Activated CD4-positive, alpha-beta T cell treated with anti-CD3 and anti-CD28 coated beads, Interleukin-10, Interleukin-2, amounts not matched to agents 100 ng/mL and 50 ng/mL, durations not matched to agents 16 hours and 8 hours (primary cell): ENCODE data around the gene ERN1.

Experiments used
- DNase-seq: peaks from one replicate; pipeline ENCODE4 v3.0.0-alpha.2; 2020

Gene ERN1

GRCh38 chr17:64107500-64108236, 22.3 kb downstream of the ERN1 start:
- DNase-seq: no peak

GRCh38 chr17:64106918-64107317, 23.0 kb downstream of the ERN1 start:
- no peak for DNase-seq

DNA sequence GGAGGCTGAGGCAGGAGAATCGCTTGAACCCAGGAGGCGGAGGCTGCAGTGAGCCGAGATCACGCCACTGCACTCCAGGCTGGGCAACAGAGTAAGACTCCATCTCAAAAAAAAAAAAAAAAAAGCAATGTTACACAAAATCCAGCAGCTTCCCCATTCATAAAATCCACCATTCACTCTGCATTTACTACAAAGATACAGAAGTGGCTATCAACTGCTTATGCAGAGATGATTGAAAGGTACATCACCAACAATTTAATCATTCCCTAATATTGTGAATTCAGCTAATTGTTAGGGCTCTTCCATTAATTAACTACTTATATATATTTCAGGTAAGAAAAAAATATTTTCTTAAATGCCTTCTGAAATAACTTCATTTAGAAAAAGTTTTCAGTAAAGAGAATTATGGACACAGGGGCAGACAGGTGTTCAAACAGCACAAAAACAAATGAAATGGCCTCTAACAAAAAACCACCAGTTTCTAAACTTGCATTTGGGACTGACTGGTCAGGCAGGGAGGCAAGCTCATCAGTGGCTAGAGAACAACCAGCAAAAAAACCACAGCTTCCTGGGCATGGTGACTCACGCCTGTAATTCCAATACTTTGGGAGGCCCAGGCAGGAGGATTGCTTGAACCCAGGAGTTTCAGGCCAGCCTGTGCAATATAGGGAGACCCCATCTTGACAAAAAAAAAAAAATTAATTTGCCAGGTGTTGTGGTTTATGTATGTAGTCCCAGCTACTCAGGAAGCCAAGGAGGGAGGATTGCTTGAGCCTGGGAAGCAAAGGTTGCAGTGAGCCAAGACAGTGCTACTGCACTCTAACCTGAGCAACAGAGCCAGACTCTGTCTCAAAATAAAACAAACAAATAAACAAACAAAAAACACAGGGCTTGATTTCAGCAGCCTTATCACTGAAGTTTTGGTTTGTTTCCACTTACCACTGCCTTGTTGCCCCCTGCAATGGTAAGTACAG, 26.3 kb downstream of the ERN1 start:
- DNase-seq: peak; percentile 53

DNA sequence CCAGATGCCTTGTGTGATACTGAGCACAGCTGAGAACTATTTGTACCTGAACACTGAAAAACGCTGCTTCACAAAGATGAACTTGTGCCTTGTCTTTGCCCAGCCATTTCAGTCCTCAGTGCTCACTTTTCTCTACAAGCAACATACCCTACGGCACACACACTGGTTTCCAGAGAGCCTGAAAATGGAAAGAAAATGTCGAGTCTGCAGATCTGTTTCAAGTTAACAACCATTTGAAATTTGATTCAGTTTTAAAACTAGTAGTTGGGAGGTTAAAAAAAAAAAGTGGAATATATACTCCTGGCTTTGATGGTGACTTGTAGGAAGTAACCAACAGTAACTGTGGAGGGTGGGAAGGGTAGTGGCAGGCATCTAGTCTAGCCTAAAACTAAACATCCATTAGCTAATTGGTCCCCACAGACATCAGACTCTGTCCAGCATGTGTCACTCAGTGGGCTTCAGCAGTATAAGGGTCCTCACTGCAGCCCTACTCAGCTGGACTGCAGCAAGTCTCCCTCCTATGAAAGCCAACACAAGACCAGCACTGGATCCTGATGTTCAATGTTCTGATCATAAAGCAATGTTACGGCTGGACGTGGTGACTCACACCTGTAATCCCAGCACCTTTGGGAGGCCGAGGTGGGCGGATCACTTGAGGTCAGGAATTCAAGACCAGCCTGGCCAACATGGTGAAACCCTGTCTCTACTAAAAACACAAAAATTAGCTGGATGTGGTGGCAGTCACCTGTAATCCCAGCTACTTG, 27.1 kb downstream of the ERN1 start:
- no peak for DNase-seq

DNA sequence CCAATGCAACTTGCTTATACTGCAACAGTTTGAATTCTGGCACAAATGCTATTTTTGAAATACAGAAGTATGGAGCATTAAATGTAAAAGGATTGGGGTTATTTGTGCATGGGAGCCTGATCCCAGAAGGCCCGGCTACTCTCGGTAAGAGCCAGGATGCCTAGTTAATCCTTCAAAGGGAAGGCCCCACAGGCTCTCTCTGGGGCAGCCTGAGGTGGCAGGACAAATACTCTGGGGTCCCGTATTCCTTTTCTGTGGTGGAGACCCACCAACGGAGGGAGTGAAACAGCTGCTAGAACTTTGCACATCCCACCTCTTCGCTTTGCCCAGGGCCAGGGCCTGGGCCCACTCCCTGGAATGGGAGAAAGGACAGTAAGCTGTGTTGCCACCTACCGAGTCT, 30.4 kb downstream of the ERN1 start:
- DNase-seq: no peak

GRCh38 chr17:64097196-64097936, 32.6 kb downstream of the ERN1 start:
- DNase-seq: no peak

DNA sequence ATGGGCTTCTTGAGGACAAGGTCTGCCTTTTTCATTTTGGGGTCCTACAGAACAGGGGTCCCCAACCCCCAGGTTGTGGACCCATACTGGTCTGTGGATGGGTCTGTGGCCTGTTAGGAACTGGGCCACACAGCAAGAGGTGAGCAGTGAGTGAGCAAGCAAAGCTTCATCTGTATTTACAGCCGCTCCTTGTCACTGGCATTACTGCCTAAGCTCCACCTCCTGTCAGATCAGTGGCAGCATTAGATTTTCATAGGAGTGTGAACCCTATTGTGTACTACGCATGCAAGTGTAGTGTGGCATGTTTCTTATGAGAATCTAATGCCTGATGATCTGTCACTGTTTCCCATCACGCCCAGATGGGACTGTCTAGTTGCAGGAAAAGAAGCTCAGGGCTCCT, 33.9 kb downstream of the ERN1 start:
- DNase-seq: no peak

DNA sequence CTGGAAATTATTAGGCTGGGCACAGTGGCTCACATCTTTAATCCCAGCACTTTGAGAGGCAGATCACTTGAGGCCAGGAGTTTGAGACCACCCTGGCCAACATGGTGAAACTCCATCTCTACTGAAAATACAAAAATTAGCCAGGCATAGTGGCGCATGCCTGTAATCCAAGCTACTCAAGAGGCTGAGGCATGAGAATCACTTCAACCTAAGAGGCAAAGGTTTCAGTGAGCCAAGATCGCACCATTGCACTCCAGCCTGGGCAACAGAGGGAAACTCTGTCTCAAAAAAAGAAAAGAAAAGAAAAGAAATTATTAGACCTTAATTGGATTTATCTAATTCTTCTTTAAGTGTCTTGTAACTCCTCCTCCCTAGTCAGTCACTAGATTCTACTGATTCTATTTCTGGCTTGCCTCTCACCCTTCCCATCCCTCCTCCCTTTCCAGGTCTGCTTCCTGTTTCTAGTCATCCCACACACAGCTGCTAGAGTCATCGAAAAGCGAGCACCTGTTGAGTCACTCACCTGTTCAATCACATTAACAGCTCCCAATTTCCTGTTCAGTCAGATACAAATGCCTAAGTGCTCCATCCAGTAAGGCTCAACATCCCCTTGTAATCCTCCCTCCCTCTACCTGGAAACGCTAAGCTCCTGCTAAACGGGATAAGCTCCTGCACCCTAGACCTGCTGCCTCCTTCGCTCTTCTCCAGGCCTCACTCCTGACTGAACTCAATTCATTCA, 34.6 kb downstream of the ERN1 start:
- peak; percentile 35 for DNase-seq

GRCh38 chr17:64094412-64094811, 35.5 kb downstream of the ERN1 start:
- no peak for DNase-seq

DNA sequence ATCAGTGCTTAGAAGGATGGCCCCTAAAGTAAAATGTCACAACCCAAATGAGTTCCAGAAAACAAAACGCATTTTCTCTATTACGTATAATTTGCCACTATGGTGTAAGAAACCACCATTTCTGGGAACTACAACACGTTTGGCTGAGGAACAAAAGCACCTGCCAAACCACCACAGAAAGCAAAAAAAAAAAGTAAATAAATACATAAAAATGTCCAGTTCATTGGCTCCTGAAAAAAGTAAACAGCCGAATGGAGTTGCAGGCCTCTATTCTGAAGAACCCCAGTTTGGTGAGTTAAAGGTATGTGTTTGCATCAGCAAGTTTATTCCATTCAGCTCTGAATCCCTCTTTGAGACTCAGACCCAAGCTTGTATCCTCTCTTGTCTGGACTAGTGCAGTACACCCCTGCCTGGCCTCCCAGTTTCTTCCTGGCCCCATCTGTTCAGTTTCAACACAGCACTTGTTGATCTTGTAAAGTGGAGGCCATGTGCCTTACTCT, 36.9 kb downstream of the ERN1 start:
- peak; percentile 45 for DNase-seq

DNA sequence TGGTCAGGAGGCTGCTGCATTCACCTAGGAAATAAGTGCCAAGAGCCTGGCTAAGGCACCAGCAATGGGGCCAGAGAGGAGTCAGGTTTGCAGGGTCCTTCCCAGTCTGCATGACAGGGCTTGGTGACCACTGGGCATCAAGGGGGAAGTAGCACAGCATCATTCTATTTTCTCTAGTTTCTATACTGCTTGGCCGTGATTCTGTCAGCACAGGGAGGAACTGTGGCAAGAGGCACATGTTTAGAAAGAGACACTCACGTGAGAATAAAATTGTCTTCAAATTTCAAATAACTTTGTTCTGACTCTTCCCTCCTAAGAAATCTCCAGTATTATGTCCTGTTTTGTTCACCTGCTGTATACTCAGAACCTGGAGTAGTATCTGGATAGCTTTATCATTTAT, 37.8 kb downstream of the ERN1 start:
- DNase-seq: no peak

DNA sequence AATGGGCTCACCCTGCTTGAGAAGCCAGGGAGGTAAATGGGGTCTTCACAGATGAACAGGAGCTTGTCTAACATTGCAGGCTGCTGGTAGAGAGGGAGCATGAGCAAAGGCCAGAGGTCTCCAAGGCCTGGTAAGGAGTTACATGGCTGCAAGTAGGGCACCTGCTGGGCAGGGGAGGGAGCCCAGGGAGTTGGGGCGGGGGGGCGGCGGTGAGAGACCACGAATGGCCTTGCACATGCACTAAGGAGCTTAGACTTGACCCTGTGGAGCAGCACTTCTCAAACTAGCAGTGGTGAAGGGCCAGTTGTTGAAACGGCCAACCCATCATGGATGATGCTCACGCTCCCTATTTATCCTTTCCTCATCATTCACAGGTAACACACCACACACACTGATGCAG, 38.4 kb downstream of the ERN1 start:
- no peak for DNase-seq

GRCh38 chr17:64091116-64091515, 38.8 kb downstream of the ERN1 start:
- peak; percentile 85 for DNase-seq

DNA sequence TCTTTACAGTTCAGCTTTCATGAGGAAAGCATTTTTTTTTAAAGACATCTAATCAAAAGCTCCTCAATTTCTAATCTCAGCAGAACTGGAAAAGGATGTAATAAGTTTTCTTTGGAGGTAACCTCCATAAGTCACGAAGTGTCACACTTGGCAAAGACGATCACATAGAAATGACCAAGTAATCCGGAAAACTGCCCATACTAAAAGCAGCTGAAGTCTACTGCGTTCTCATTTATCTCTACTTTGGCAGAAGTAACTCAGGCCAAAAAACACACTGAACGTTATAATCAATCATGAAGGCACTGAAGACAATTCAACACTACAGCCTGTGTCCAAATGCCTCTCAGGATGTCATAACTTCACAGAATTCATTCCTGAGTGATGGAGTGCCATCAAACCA, 39.8 kb downstream of the ERN1 start:
- no peak for DNase-seq

DNA sequence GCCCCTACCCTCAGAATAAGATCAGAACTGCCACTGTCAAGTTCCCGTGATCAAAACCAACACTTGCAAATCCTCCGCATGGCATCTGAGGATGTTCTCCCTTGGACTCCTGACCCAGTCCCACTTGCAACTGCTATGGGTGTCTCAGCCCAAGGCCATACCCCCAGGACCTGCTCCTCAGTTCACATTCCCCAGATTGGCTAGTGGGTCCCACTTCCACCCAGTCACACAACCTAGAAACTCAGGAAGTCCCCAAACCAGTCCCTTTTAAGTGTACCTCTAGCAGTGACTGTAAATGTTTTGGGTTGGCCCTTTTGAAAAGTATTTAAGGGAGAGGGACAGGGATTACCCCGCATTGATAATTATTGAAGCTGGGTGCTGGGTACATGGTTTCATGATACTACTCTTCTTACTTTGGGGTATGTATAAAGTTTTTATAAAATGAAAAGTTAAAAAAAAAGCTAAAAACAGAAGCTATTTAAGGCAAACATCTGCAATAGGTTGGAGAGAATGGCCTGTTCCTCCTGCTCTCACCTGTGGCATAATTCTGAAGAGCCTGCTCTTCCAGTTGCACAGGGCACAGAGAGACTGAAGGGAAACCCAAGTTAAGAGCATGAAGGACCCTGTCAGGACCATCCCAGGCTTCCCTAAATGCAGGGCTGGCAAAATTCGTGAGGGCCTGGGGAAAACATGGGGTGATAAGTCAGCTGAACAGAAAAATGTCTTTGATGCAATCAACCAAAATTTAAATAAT, 42.5 kb downstream of the ERN1 start:
- DNase-seq: no peak

GRCh38 chr17:64085650-64086005, 44.3 kb downstream of the ERN1 start:
- DNase-seq: peak; percentile 35

DNA sequence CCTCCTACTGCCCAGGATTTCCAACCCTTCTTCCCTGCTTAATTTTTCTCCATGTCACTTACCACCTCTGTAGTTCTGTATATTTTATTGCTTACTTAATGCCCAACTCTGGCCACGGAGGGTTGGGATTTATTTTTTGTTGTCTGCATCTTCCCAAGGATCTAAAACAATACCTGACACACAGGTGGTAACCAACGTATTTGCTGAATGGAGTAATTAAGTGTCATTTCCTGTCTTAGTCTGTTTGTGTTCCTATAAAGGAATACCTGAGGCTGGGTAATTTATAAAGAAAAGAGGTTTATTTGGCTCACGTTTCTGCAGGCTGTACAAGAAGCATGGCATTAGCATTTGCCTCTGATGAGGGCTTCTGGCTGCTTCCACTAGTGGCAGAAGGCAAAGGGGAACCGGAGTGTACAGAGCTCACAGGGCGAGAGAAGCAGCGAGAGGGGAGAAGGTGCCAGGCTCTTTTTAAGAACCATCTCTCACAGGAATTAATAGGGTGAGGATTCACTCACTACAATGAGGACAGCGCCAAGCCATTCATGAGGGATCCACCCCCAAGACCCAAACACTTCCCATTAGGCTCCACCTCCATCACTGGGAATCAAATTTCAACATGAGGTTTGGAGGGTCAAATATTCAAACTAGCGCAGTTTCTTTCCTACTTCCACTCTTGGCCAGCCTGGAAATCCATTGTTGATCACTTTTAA, 44.8 kb downstream of the ERN1 start:
- no peak for DNase-seq

DNA sequence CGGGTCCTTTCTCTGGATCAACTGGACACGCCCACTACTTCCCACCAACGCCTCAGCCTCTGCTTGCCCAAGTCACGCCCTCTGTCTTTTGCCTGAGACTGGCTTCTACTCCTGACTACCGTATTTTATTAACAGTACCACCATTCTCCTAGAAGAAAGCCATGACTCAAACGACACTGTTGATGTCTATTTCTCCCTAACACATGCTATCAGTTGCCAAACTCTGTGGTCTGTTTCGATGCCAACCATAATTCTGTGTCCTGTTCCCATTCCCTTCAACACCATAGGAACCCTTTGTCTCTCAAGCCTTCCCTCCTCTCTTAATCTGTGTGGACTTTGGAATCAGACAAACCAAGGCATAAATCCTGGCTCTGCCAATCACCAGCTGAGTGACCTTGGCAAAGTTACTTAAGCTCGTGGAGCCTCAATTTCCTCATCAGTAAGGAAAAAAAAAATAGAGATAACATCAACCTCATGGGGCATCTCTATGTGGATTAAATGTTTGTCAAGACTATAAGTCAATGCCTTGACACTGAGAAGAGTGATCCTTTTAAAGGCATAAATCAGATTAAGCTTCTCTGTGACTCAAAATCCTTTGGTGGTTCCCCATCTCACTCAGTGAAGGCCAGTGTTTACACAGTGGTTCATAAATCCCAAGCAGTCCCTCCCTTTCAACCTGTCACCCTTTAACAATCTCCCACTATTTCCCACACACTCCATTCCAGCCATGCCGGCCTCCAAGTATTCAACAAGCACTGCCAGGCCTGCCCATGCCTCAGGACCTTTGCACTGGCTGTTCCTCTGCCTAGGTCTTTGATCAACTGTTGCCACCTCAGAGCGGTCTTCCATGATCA, 45.6 kb downstream of the ERN1 start:
- DNase-seq: no peak

GRCh38 chr17:64083563-64084085, 46.3 kb downstream of the ERN1 start:
- no peak for DNase-seq
